Type B pancreatic cell (in vitro differentiated cells): ENCODE measurements around the gene IPP. TPM values are rescaled to one million over a fixed set of nuclear protein-coding genes. Genes with fewer than 3 reads are reported as not detected.

Experiments used
- DNase-seq: peaks from one replicate; pipeline ENCODE4 v3.0.0; 2021; ENCODE audit warnings: mixed read lengths; ENCODE audit not compliant: unreplicated experiment; ENCODE audit errors: extremely low spot score
- H3K27ac Mint-ChIP-seq: 2 replicates; pipeline ENCODE4 v1.8.0; 2021; ENCODE audit warnings: mild to moderate bottlenecking, mixed read lengths
- H3K27me3 Mint-ChIP-seq: 2 replicates; pipeline ENCODE4 v1.8.0; 2021; ENCODE audit warnings: mixed read lengths
- H3K36me3 Mint-ChIP-seq: 2 replicates; pipeline ENCODE4 v1.8.0; 2021; ENCODE audit warnings: mixed read lengths
- H3K4me1 Mint-ChIP-seq: one replicate; pipeline ENCODE4 v1.8.0; 2021; ENCODE audit warnings: mixed read lengths; ENCODE audit not compliant: unreplicated experiment
- H3K4me3 Mint-ChIP-seq: 2 replicates; pipeline ENCODE4 v1.8.0; 2021; ENCODE audit warnings: mild to moderate bottlenecking, mixed read lengths
- H3K9me3 Mint-ChIP-seq: 2 replicates; pipeline ENCODE4 v1.8.0; 2021; ENCODE audit warnings: mixed read lengths
- total RNA-seq: library from RNA; stranded (reverse); gene quantifications from 2 replicates; pipeline ENCODE4 v1.2.1, GENCODE V29; 2021; ENCODE audit warnings: low replicate concordance
- TF ChIP-seq, protein P1 (sequence below): fragments of 200-600 bp; sonication (generic); conservative IDR thresholded peaks from 2 replicates; pipeline ENCODE4 v1.5.0; 2021; ENCODE audit warnings: antibody characterized with exemption, mild to moderate bottlenecking

The IPP gene
- total RNA-seq, 1 donor from 2014 or later = 21.0 TPM

DNA sequence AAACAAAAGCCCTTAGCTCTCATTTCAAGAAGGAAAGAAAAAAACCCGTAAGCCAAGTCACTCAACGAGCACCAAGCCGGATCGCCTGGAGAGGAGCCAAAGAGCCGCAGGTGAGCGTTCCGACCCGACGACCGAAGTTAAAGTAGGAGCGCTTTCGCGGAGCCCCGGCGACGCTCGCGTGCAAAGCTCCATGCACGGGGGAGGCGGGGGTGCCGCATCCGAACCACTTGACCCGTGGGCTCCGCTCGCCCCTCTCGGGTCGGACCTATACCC is 64.5 kb downstream of the IPP start:
- H3K9me3 Mint-ChIP-seq = no peaks in the 10 kb centered on the region
- TF ChIP-seq, protein P1, sequence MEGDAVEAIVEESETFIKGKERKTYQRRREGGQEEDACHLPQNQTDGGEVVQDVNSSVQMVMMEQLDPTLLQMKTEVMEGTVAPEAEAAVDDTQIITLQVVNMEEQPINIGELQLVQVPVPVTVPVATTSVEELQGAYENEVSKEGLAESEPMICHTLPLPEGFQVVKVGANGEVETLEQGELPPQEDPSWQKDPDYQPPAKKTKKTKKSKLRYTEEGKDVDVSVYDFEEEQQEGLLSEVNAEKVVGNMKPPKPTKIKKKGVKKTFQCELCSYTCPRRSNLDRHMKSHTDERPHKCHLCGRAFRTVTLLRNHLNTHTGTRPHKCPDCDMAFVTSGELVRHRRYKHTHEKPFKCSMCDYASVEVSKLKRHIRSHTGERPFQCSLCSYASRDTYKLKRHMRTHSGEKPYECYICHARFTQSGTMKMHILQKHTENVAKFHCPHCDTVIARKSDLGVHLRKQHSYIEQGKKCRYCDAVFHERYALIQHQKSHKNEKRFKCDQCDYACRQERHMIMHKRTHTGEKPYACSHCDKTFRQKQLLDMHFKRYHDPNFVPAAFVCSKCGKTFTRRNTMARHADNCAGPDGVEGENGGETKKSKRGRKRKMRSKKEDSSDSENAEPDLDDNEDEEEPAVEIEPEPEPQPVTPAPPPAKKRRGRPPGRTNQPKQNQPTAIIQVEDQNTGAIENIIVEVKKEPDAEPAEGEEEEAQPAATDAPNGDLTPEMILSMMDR = peak; percentile 33
- DNase-seq = no peak

DNA sequence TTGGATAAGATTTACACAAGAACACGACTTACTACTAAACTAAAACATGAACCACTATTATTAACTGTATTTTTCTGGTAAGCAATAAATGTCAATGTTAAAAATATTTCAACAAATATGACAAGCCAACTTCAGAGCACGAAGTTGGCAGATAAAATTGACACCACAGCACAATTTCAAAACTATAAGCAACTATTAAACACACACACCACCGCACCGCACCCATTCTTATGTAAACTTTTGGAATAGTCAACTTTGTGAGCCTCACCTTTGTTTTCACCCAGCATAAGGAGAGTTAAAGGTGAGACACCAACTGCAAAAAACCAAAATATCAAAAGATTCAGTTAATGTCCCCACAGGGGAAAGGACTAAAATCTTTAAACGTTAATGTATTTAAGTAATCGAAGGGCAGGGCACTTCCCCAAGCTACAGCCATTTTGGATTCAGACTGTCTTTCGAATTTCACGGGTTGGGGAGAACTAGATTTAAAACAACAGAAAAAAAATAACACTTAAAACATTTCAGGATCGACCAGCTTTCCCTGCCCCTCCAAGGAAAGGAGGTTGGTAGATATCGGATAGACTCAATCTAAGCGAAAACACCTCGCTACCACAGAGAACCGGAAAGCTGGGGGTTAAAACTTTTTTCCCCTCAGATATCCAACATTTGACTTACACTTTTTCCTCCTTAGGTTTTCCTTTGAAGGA is 65.0 kb downstream of the IPP start:
- DNase-seq = no peak
- peaks cover 26% of the 10 kb centered on the region for H3K4me1 Mint-ChIP-seq
- H3K27ac Mint-ChIP-seq = peak overlapping the region; percentile 100
- TF ChIP-seq, protein P1 = no peak
- H3K27me3 Mint-ChIP-seq = no peaks in the 10 kb centered on the region
- no peaks in the 10 kb centered on the region for H3K36me3 Mint-ChIP-seq
- peak overlapping the region; percentile 100 for H3K4me3 Mint-ChIP-seq
- no peaks in the 10 kb centered on the region for H3K9me3 Mint-ChIP-seq

More for the DNA sequence above, 64.5 kb downstream of the IPP start:
- Mint-ChIP-seq H3K27me3 (no peaks in the 10 kb centered on the region), H3K27ac (peak overlapping the region; percentile 100), H3K4me1 (peaks cover 21% of the 10 kb centered on the region), H3K36me3 (peaks cover 2% of the 10 kb centered on the region), H3K4me3 (peak overlapping the region; percentile 100)

DNA sequence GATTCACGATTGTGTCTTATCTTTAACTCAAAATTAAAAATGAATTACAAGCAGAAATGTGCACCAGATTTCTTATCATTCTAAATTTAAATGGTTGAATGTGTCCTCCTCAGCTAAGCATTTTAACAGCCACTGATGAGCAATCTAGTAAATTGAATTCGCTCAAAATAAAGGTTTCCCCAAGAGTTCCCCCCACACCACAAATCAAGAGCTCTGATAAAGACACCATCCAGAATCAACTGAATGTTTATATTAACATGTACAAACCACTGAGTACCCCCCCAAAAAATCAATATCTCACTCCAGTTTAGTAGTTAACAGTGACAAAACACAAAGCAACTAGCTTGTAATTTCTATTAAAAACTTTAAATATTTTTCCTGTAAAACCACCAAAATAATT is 66.1 kb downstream of the IPP start:
- TF ChIP-seq, protein P1 = no peak
- no peaks in the 10 kb centered on the region for H3K9me3 Mint-ChIP-seq
- peak overlapping the region; percentile 100 for H3K27ac Mint-ChIP-seq
- H3K4me3 Mint-ChIP-seq = peak overlapping the region; percentile 100
- no peaks in the 10 kb centered on the region for H3K36me3 Mint-ChIP-seq
- DNase-seq = no peak
- peaks cover 26% of the 10 kb centered on the region for H3K4me1 Mint-ChIP-seq
- H3K27me3 Mint-ChIP-seq = no peaks in the 10 kb centered on the region

DNA sequence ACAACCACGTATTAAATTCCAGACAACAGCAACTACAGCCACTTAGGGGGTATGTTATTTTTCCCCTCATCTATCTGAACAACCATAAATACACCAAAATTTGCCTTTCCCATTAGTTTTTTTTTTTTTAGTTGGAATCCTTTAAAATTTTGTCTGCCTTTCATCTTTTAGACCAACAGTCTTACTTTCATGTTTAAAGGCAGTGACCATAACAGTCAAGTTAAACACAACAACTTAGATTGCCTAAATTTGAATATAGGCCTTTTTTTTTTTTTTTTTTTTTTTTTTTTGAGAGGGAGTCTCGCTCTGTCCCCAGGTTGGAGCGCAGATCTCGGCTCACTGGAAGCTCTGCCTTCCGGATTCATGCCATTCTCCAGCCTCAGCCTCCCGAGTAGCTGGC is 67.5 kb downstream of the IPP start:
- no peak overlapping the region for H3K27ac Mint-ChIP-seq
- H3K27me3 Mint-ChIP-seq = no peaks in the 10 kb centered on the region
- TF ChIP-seq, protein P1 = no peak
- DNase-seq = no peak
- peaks cover 3% of the 10 kb centered on the region for H3K36me3 Mint-ChIP-seq
- no peaks in the 10 kb centered on the region for H3K9me3 Mint-ChIP-seq
- H3K4me1 Mint-ChIP-seq = peaks cover 28% of the 10 kb centered on the region
- peak overlapping the region; percentile 41 for H3K4me3 Mint-ChIP-seq

DNA sequence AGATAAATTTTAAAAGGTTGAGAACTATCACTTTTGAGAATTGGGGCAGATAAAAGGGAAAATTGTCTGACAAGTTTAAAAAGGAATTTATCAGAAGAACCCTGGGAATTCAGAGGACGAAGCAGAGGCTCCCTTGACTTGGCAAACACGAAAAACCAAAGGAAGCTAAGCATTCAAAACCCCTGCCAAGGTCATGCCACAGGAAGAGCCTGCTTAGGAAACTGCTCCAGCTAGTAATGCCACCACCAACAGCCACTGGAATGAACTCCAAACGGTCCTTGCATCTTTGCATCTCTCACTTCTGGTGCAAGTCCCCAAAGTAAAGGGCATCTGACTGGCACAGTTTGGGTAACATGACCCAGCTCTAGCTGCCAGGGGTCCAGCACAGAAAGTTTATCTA is 71.3 kb downstream of the IPP start:
- no peak for DNase-seq
- Mint-ChIP-seq H3K9me3 (no peaks in the 10 kb centered on the region), H3K4me1 (peaks cover 29% of the 10 kb centered on the region), H3K27ac (no peak overlapping the region), H3K36me3 (peaks cover 14% of the 10 kb centered on the region), H3K4me3 (no peak overlapping the region), H3K27me3 (no peaks in the 10 kb centered on the region)
- TF ChIP-seq, protein P1 = no peak
